ENCODE data around the gene CPT1C. TPM values are rescaled to one million over a fixed set of nuclear protein-coding genes. Genes with fewer than 3 reads are reported as not detected.
A peak's percentile ranks its signal among the peaks of the same experiment; 100 is the strongest.

The CPT1C gene
- total RNA-seq, 4 donors from 2014 or later = 0.26 to 0.97 (median 0.73) TPM; not detected in 1

DNA sequence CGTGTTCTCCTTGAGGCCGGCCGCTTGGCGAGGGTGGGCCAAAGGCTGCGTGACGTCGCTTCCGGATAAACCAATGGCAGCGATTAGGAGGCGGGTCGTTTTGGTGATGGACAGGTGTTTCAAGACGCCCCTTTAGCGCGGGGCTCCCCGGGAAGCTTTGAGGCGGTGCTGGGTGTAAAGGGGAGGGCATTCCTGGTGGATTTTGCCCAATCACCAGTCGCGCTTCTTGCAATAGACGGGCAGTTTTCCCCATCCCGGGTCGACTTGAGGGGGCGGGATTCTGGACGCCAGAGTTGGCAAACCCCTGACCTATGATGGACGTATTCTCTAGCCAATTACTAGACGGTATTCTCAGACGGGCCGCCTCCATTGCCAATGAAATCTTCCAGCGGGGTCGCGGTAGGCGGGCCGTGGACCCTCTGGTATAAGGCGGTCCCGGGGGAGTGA lies 14.1 kb upstream of the CPT1C start:
- Histone ChIP-seq H3K36me3 (peaks cover 0 to 9% of the 10 kb centered on the region in 2 donors), H3K4me1 (peaks cover 42 to 52% of the 10 kb centered on the region in 2 donors), H3K9me3 (no peaks in the 10 kb centered on the region), H3K27ac (peak overlapping the region; percentile 98 to 100 (median 99)), H3K4me3 (peak overlapping the region; percentile 78 to 99 (median 95)), H3K27me3 (no peaks in the 10 kb centered on the region)
- intact Hi-C loops (cut with DNase I; ENCODE audit: low total_unique reads) = loop anchor here (1.0 to 5.0 kb wide), 9 partner anchors 37 to 685 kb away; partner anchors contain the start of genes AKT1S1, ALDH16A1, GYS1 and PNKP
- in situ Hi-C loops (cut with MboI; ENCODE audit: low sequenced_read_pairs in 4 of 4) = loop anchor here in 1 of 4 donors (5.0 to 10.0 kb wide), 2 partner anchors 102 to 170 kb away; no protein-coding TSS in a partner anchor
- TF ChIP-seq, protein P1, sequence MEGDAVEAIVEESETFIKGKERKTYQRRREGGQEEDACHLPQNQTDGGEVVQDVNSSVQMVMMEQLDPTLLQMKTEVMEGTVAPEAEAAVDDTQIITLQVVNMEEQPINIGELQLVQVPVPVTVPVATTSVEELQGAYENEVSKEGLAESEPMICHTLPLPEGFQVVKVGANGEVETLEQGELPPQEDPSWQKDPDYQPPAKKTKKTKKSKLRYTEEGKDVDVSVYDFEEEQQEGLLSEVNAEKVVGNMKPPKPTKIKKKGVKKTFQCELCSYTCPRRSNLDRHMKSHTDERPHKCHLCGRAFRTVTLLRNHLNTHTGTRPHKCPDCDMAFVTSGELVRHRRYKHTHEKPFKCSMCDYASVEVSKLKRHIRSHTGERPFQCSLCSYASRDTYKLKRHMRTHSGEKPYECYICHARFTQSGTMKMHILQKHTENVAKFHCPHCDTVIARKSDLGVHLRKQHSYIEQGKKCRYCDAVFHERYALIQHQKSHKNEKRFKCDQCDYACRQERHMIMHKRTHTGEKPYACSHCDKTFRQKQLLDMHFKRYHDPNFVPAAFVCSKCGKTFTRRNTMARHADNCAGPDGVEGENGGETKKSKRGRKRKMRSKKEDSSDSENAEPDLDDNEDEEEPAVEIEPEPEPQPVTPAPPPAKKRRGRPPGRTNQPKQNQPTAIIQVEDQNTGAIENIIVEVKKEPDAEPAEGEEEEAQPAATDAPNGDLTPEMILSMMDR (IDR thresholded peaks at IDR 0.05 in 4 of 5, conservative IDR thresholded peaks at IDR 0.05 in 1 of 5) = no peak
- TF ChIP-seq POLR2A (IDR thresholded peaks at IDR 0.05) = no peak
- ATAC-seq = peak; percentile 75 to 83
- DNase-seq = peak; percentile 100

DNA sequence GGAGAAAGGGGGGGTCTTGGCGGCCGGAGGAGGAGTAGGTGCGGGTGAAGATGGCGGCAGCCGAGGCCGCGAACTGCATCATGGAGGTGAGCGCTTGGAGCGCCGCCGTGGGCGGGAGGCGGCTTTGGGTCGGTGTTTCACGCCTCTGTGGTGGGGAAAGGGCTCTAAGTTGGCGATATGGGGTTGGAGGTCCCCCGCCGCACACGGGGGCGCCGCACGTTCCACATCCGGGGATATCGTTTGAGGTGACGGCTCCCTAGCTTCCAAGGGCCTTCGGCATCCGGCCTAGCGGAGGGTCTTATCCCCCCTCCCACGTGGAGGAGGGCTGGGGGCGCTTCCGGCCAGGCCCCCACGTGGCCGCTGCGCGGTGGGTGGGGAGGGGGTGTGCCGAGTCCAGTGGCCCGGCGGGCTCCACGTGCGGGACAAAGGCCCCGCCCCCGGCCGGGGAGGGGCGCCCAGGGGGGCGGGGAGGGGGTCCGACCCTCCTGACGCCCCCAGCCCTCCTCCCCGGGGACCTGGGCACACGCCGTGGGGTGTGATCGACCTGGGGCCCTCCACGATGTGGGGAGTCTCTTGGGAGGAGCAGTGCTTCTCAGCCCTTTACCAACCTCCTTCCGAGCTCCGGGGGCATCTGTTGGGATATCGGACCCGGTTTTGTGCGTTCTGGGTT lies 13.6 kb upstream of the CPT1C start, which contains the start of gene PRMT1:
PRMT1 (plus strand) TSS at position 41 of the 670 bp plus-strand sequence; CDS start at position 51, 10 bp downstream.
- peak within 1 kb of the TSS; percentile 78 to 99 (median 95) for H3K4me3 ChIP-seq
- H3K9me3 ChIP-seq = no peaks in the 10 kb centered on the region
- in situ Hi-C loops (cut with MboI; ENCODE audit: low sequenced_read_pairs in 4 of 4) = loop anchor here in 1 of 4 donors (5.0 to 10.0 kb wide), 2 partner anchors 103 to 170 kb away; no protein-coding TSS in a partner anchor
- DNase-seq (peak; percentile 46 to 47), ATAC-seq (peak in 1 of 2 donors; percentile 16)
- peak within 1 kb of the TSS; percentile 98 to 100 (median 99) for H3K27ac ChIP-seq
- TF ChIP-seq, protein P1 (IDR thresholded peaks at IDR 0.05 in 4 of 5, conservative IDR thresholded peaks at IDR 0.05 in 1 of 5) = no peak
- peak; percentile 98 to 99 for TF ChIP-seq POLR2A (IDR thresholded peaks at IDR 0.05)
- H3K27me3 ChIP-seq = no peaks in the 10 kb centered on the region
- H3K4me1 ChIP-seq = peaks cover 36 to 48% of the 10 kb centered on the region in 2 donors
- H3K36me3 ChIP-seq = peaks cover 0 to 15% of the 10 kb centered on the region in 2 donors
- intact Hi-C loops (cut with DNase I; ENCODE audit: low total_unique reads) = loop anchor here (1.0 to 5.0 kb wide), 8 partner anchors 37 to 685 kb away; partner anchors contain the start of genes AKT1S1, ALDH16A1, GYS1 and PRR12

DNA sequence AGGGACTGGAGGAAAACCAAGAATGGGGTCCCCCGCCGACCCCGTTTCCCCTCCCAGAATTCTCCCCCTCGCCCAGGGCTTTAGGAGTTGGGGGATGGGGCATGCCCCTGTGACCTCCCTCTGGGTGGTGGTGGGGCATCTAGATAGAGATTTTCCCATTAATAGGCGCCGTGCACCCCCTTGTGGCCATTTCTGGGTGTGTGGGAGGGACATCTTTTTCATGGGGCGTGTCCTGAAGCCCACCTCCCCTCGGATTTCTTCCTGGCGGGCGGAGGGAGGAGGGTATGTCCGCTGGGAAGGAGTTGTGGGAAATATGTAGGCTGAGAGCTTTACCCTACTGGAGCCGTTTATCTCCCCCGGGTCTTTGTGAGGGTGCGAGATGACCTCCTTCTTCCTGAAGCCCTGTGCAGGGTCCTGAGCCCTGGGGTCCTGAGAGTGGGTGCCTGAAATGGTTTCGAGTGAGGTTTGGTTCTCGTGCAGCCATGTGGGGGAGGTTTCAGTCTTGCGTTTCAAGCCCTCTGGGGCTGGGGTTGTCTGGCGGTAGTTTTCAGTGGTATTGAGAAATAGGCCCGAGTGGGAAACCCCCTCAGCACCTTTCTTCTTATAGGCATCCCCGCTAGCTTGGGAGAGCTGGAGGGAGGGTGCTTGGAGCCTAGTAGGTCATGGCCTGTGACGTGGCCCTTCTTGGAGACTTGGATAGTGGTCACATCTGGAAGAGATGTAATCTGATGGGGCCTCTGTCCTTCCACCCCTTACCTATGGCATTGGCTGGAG lies 12.8 kb upstream of the CPT1C start:
- Histone ChIP-seq H3K27me3 (no peaks in the 10 kb centered on the region), H3K9me3 (no peaks in the 10 kb centered on the region), H3K4me1 (peaks cover 36 to 48% of the 10 kb centered on the region in 2 donors), H3K36me3 (peaks cover 0 to 22% of the 10 kb centered on the region in 2 donors), H3K27ac (peak overlapping the region; percentile 98 to 100 (median 99)), H3K4me3 (peak overlapping the region; percentile 78 to 99 (median 95))
- intact Hi-C loops (cut with DNase I; ENCODE audit: low total_unique reads) = loop anchor here (1.0 to 5.0 kb wide), 9 partner anchors 38 to 686 kb away; partner anchors contain the start of genes AKT1S1, ALDH16A1, AP2A1 and GYS1
- TF ChIP-seq POLR2A (IDR thresholded peaks at IDR 0.05) = no peak
- TF ChIP-seq, protein P1 (IDR thresholded peaks at IDR 0.05 in 4 of 5, conservative IDR thresholded peaks at IDR 0.05 in 1 of 5) = peak; percentile 49 to 87 (median 70)
- DNase-seq (peak; percentile 41 to 69), ATAC-seq (no peak)
- in situ Hi-C loops (cut with MboI; ENCODE audit: low sequenced_read_pairs in 4 of 4) = loop anchor here in 1 of 4 donors (5.0 to 10.0 kb wide), 2 partner anchors 103 to 171 kb away; no protein-coding TSS in a partner anchor
